Type B pancreatic cell (in vitro differentiated cells): ENCODE measurements around the gene TUT7. TPM values are rescaled to one million over a fixed set of nuclear protein-coding genes. Genes with fewer than 3 reads are reported as not detected.

Source experiments
- DNase-seq: peaks from one replicate; pipeline ENCODE4 v3.0.0; 2021; ENCODE audit warnings: mixed read lengths; ENCODE audit not compliant: unreplicated experiment; ENCODE audit errors: extremely low spot score
- H3K27ac Mint-ChIP-seq: 2 replicates; pipeline ENCODE4 v1.8.0; 2021; ENCODE audit warnings: mild to moderate bottlenecking, mixed read lengths
- H3K27me3 Mint-ChIP-seq: 2 replicates; pipeline ENCODE4 v1.8.0; 2021; ENCODE audit warnings: mixed read lengths
- H3K36me3 Mint-ChIP-seq: 2 replicates; pipeline ENCODE4 v1.8.0; 2021; ENCODE audit warnings: mixed read lengths
- H3K4me1 Mint-ChIP-seq: one replicate; pipeline ENCODE4 v1.8.0; 2021; ENCODE audit warnings: mixed read lengths; ENCODE audit not compliant: unreplicated experiment
- H3K4me3 Mint-ChIP-seq: 2 replicates; pipeline ENCODE4 v1.8.0; 2021; ENCODE audit warnings: mild to moderate bottlenecking, mixed read lengths
- H3K9me3 Mint-ChIP-seq: 2 replicates; pipeline ENCODE4 v1.8.0; 2021; ENCODE audit warnings: mixed read lengths
- CTCF ChIP-seq: fragments of 200-600 bp; sonication (generic); conservative IDR thresholded peaks from 2 replicates; pipeline ENCODE4 v1.5.0; 2021; ENCODE audit warnings: antibody characterized with exemption, mild to moderate bottlenecking
- total RNA-seq: library from RNA; stranded (reverse); gene quantifications from 2 replicates; pipeline ENCODE4 v1.2.1, GENCODE V29; 2021; ENCODE audit warnings: low replicate concordance

TUT7 gene
- total RNA-seq, 1 donor from 2014 or later: 26.5 TPM

DNA sequence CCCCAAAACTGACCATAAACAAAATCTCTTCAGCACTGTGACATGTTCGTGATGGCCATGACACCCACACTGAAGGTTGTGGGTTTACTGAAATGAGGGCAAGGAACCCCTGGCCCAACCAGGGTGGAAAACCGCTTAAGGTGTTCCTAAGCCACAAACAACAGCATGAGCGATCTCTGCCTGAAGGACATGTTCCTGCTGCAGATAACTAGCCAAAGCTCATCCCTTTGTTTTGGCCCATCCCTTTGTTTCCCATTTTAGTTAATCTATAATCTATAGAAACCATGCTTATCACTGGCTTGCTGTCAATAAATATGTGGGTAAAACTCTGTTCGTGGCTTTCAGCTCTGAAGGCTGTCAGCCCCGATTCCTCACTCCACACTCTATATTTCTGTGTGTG lies 21.8 kb upstream of the TUT7 start:
- no peaks in the 10 kb centered on the region for H3K36me3 Mint-ChIP-seq
- no peaks in the 10 kb centered on the region for H3K9me3 Mint-ChIP-seq
- peaks cover 25% of the 10 kb centered on the region for H3K27me3 Mint-ChIP-seq
- no peak for DNase-seq
- no peak overlapping the region for H3K27ac Mint-ChIP-seq
- H3K4me1 Mint-ChIP-seq: no peaks in the 10 kb centered on the region
- H3K4me3 Mint-ChIP-seq: no peak overlapping the region
- TF ChIP-seq CTCF: no peak

GRCh38 chr9:86369810-86370209 lies 15.6 kb upstream of the TUT7 start:
- Mint-ChIP-seq H3K4me3 (no peak overlapping the region), H3K9me3 (peaks cover 14% of the 10 kb centered on the region)

DNA sequence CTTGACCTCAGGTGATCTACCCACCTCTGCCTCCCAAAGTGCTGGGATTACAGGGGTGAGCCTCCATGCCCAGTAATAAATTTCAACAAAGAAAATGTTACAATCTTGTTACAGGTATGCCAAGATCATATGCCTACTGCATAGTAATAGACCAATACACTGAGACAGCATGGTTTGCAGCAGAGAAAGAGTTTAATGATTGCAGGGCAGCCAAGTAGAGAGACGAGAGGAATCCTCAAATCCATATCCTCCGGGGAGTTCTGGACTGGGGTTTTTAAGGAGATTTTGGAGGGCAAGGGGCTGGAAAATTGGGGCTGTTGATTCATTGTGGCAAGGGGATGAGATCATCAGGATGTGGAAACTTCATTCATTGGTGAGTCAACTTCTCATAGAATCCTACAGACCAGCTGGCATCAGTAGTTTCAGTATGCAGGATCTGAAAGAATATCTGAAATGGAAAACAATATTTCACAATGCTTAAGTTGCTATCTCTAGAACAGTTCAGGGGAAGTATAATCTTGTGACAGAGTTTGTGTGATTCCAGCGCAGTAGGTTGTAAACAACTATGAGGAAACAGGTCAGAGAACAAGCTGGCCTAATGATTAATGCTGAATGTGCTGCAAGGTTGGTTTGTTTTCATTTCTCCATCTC lies 14.8 kb upstream of the TUT7 start:
- H3K4me3 Mint-ChIP-seq: no peak overlapping the region
- H3K4me1 Mint-ChIP-seq: no peaks in the 10 kb centered on the region
- H3K27ac Mint-ChIP-seq: no peak overlapping the region
- no peak for DNase-seq
- no peak for TF ChIP-seq CTCF
- H3K27me3 Mint-ChIP-seq: peaks cover 16% of the 10 kb centered on the region
- H3K9me3 Mint-ChIP-seq: peaks cover 14% of the 10 kb centered on the region
- no peaks in the 10 kb centered on the region for H3K36me3 Mint-ChIP-seq

More at GRCh38 chr9:86369810-86370209, 15.6 kb upstream of the TUT7 start:
- Mint-ChIP-seq H3K27me3 (peaks cover 22% of the 10 kb centered on the region), H3K27ac (no peak overlapping the region), H3K4me1 (no peaks in the 10 kb centered on the region), H3K36me3 (no peaks in the 10 kb centered on the region)
- TF ChIP-seq CTCF: no peak
- DNase-seq: no peak

DNA sequence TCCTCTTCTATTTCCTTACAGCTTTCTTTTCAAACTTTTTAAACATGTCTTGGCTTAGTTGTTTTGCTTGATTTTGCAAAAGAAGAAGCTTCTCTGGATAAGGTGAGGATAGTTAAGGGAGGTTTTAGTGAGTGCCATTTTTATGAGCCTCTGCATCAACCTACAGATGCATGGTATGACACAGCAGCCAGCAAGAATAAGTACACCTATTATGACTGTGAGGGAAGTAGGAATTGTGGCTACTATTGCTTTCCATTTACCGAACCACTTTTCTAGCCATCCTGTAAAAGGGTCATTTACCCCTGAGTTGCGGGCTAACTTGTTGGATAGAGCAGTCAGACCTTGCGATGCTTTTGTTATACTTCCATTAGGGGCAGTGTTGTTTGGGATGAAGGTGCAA lies 7.0 kb upstream of the TUT7 start:
- TF ChIP-seq CTCF: no peak
- no peak overlapping the region for H3K4me3 Mint-ChIP-seq
- H3K4me1 Mint-ChIP-seq: no peaks in the 10 kb centered on the region
- peak overlapping the region; percentile 19 for H3K27ac Mint-ChIP-seq
- H3K27me3 Mint-ChIP-seq: peaks cover 4% of the 10 kb centered on the region
- no peaks in the 10 kb centered on the region for H3K9me3 Mint-ChIP-seq
- H3K36me3 Mint-ChIP-seq: no peaks in the 10 kb centered on the region
- DNase-seq: no peak

DNA sequence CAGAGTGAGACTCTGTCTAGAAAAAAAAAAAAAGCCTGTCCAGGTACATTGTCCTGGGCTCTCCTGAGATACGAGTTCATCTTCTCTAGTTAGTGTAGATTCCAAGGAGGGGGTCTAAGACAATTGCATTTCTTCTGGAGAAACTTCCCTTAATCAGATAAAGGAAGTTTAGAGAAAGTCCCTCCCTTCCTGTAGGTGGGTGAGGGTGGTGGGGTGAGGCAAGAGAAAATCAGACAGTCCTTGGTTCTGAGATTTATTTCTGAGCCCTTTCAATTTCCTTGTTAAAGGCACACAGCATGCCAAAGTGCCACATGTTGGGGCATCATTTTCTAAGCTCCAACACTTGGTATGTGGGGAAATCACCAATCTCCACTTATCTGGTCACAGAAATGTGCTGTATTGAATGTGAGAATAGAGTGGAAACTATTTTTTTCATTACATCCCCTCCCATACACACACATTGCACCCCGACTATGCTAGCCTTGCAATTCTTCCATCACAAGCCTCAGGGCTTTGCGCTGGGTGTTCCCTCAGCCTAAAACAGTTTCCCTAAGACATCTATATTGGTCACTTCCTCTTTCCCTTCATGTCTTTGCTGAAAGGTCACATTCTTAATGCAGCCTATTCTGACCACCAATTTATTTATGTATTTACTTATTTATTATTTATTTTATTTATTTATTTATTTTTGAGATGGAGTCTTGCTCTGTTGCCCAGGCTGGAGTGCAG lies 5.1 kb upstream of the TUT7 start:
- H3K36me3 Mint-ChIP-seq: no peaks in the 10 kb centered on the region
- no peak for TF ChIP-seq CTCF
- no peak for DNase-seq
- peak overlapping the region; percentile 71 for H3K27ac Mint-ChIP-seq
- no peak overlapping the region for H3K4me3 Mint-ChIP-seq
- no peaks in the 10 kb centered on the region for H3K9me3 Mint-ChIP-seq
- H3K4me1 Mint-ChIP-seq: peaks cover 5% of the 10 kb centered on the region
- peaks cover 3% of the 10 kb centered on the region for H3K27me3 Mint-ChIP-seq
